H1 (cell line): ENCODE data around the gene CCBE1. TPM values are rescaled to one million over a fixed set of nuclear protein-coding genes. Genes with fewer than 3 reads are reported as not detected.

Source experiments
- CTCF ChIA-PET: fragments of 300-600 bp; sonication (Branson Sonifier 250); formaldehyde crosslinking; loops from one replicate; lab custom pipeline; 2021; ENCODE audit not compliant: partially characterized antibody; lab: Charles Lee
- POLR2A ChIA-PET: fragments of 300-600 bp; sonication (Branson Sonifier 250); formaldehyde crosslinking; loops from one replicate; lab custom pipeline; 2021; ENCODE audit warnings: inconsistent platforms; ENCODE audit not compliant: partially characterized antibody; lab: Charles Lee
- DNase-seq, 2 experiments: peaks; one replicate each; pipeline versions ENCODE4 v3.0.0 to v3.0.0-alpha.2; 2010 to 2022; ENCODE audit warnings: low spot score in 2 of 2, low read depth in 1 of 2, mixed read lengths in 1 of 2
- FAIRE-seq: peaks from 2 replicates; lab custom pipeline; 2011; peaks lifted over from hg19 to GRCh38; lab: Jason Lieb, UNC
- H2AFZ ChIP-seq: 2 replicates; pipeline ENCODE4 v1.8.1; 2012; ENCODE audit warnings: low read length, inconsistent platforms
- H2AK5ac ChIP-seq: 2 replicates; pipeline ENCODE4 v1.6.1; 2013; ENCODE audit warnings: low read depth, low read length
- H2BK120ac ChIP-seq: replicated peaks from 2 replicates; pipeline ENCODE3; 2013; ENCODE audit warnings: low read depth, low read length, inconsistent platforms
- H2BK12ac ChIP-seq: 2 replicates; pipeline ENCODE4 v1.6.1; 2013; ENCODE audit warnings: low read depth, low read length
- H2BK15ac ChIP-seq: 2 replicates; pipeline ENCODE4 v1.6.1; 2013; ENCODE audit warnings: low read length
- H2BK20ac ChIP-seq: 2 replicates; pipeline ENCODE4 v1.6.1; 2013; ENCODE audit warnings: low read length
- H2BK5ac ChIP-seq: 2 replicates; pipeline ENCODE4 v1.6.1; 2013; ENCODE audit warnings: low read depth, low read length
- H3K14ac ChIP-seq: 2 replicates; pipeline ENCODE4 v1.6.1; 2013; ENCODE audit warnings: inconsistent platforms; ENCODE audit not compliant: insufficient read length
- H3K18ac ChIP-seq: 2 replicates; pipeline ENCODE4 v1.6.1; 2013; ENCODE audit warnings: low read length; ENCODE audit errors: extremely low read depth
- H3K23ac ChIP-seq: 2 replicates; pipeline ENCODE4 v1.6.1; 2013; ENCODE audit warnings: inconsistent platforms; ENCODE audit not compliant: insufficient read length
- H3K23me2 ChIP-seq: 2 replicates; pipeline ENCODE4 v1.6.1; 2013; ENCODE audit warnings: low read depth, low read length
- H3K27ac ChIP-seq: 2 replicates; pipeline ENCODE4 v1.6.1; 2011; ENCODE audit warnings: low read depth, low read length, inconsistent platforms
- H3K27me3 ChIP-seq, 4 experiments: replicated peaks in 1 of 4; 1 replicate in 1 of 4; 2 replicates in 3 of 4; pipeline versions ENCODE4 v1.6.1 to v1.8.1; 2011 to 2013; ENCODE audit warnings: low read length in 3 of 4, mild to moderate bottlenecking in 3 of 4, inconsistent platforms in 2 of 4, mixed read lengths in 2 of 4, moderate library complexity in 1 of 4; ENCODE audit not compliant: control insufficient read depth in 3 of 4, insufficient read depth in 3 of 4; ENCODE audit errors: extremely low read depth in 1 of 4
- H3K36me3 ChIP-seq, 4 experiments: 2 replicates each; pipeline versions ENCODE4 v1.6.1 to v1.8.1; 2011 to 2013; ENCODE audit warnings: mild to moderate bottlenecking in 4 of 4, low read length in 3 of 4, moderate library complexity in 2 of 4, control low read depth in 1 of 4, inconsistent platforms in 1 of 4; ENCODE audit not compliant: insufficient read depth in 4 of 4, control insufficient read depth in 2 of 4
- H3K4ac ChIP-seq: replicated peaks from 2 replicates; pipeline ENCODE3; 2013; ENCODE audit warnings: low read length, low read depth, mixed read lengths, inconsistent platforms; ENCODE audit not compliant: insufficient read length
- H3K4me1 ChIP-seq, 4 experiments: replicated peaks in 1 of 4; 1 replicate in 1 of 4; 2 replicates in 3 of 4; pipeline versions ENCODE4 v1.6.1 to v1.8.1; 2011 to 2013; ENCODE audit warnings: low read length in 3 of 4, inconsistent platforms in 2 of 4, mixed read lengths in 1 of 4; ENCODE audit not compliant: insufficient read depth in 4 of 4, control insufficient read depth in 3 of 4
- H3K4me2 ChIP-seq, 2 experiments: 2 replicates each; pipeline versions ENCODE4 v1.6.1 to v1.8.1; 2011 to 2013; ENCODE audit warnings: low read depth in 2 of 2, low read length in 2 of 2, control low read depth in 1 of 2, inconsistent platforms in 1 of 2, mild to moderate bottlenecking in 1 of 2; ENCODE audit not compliant: insufficient read depth in 1 of 2
- H3K4me3 ChIP-seq, 4 experiments: fragments of 200-600, 300-600 bp in 1 of 4; sonication (generic), shearing (Covaris generic), sonication (Bioruptor Twin) in 1 of 4; 2 replicates each; pipeline versions ENCODE4 v1.5.1 to v1.8.1; 2011 to 2016; ENCODE audit warnings: low read length in 4 of 4, low read depth in 3 of 4, control low read depth in 2 of 4, inconsistent platforms in 2 of 4, mild to moderate bottlenecking in 2 of 4, mixed read lengths in 1 of 4, moderate library complexity in 1 of 4; ENCODE audit not compliant: insufficient read depth in 2 of 4; ENCODE audit errors: extremely low read depth in 1 of 4
- H3K56ac ChIP-seq: replicated peaks from 2 replicates; pipeline ENCODE3; 2013; ENCODE audit warnings: low read depth, mild to moderate bottlenecking, mixed read lengths, low read length, inconsistent platforms; ENCODE audit not compliant: insufficient read length
- H3K79me1 ChIP-seq: 2 replicates; pipeline ENCODE4 v1.6.1; 2013; ENCODE audit warnings: low read depth, low read length, control low read depth
- H3K79me2 ChIP-seq, 2 experiments: 2 replicates each; pipeline versions ENCODE4 v1.6.1 to v1.8.1; 2012 to 2013; ENCODE audit warnings: low read length in 2 of 2, mild to moderate bottlenecking in 2 of 2, inconsistent platforms in 1 of 2; ENCODE audit not compliant: insufficient read depth in 2 of 2, control insufficient read depth in 1 of 2
- H3K9ac ChIP-seq, 4 experiments: replicated peaks in 1 of 4; 1 replicate in 1 of 4; 2 replicates in 3 of 4; pipeline versions ENCODE4 v1.6.1 to v1.8.1; 2011 to 2013; ENCODE audit warnings: low read depth in 3 of 4, low read length in 3 of 4, control low read depth in 2 of 4, mild to moderate bottlenecking in 2 of 4, moderate library complexity in 2 of 4, inconsistent platforms in 1 of 4; ENCODE audit errors: extremely low read depth in 1 of 4
- H3K9me3 ChIP-seq, 2 experiments: 2 replicates each; pipeline versions ENCODE4 v1.6.1 to v1.8.1; 2012 to 2013; ENCODE audit warnings: mild to moderate bottlenecking in 2 of 2, moderate library complexity in 2 of 2, control low read depth in 1 of 2, inconsistent platforms in 1 of 2, low read depth in 1 of 2, low read length in 1 of 2, mixed read lengths in 1 of 2; ENCODE audit not compliant: insufficient read depth in 2 of 2
- H4K20me1 ChIP-seq, 2 experiments: replicated peaks in 1 of 2; 2 replicates each; pipeline versions ENCODE3 to v1.8.1; 2011 to 2013; ENCODE audit warnings: inconsistent platforms in 2 of 2, low read length in 2 of 2, mild to moderate bottlenecking in 1 of 2; ENCODE audit not compliant: insufficient read depth in 2 of 2, control insufficient read depth in 1 of 2
- H4K5ac ChIP-seq: 2 replicates; pipeline ENCODE4 v1.6.1; 2013; ENCODE audit warnings: low read length, low read depth, mixed read lengths, inconsistent platforms; ENCODE audit not compliant: insufficient read length
- H4K8ac ChIP-seq: 2 replicates; pipeline ENCODE4 v1.8.0; 2013; ENCODE audit warnings: mild to moderate bottlenecking, moderate library complexity, low read length, inconsistent platforms; ENCODE audit not compliant: insufficient read depth; ENCODE audit errors: extremely low read depth
- H4K91ac ChIP-seq: replicated peaks from 2 replicates; pipeline ENCODE3; 2013; ENCODE audit warnings: low read length, mixed read lengths, inconsistent platforms; ENCODE audit not compliant: insufficient read length
- CHD1 ChIP-seq: IDR thresholded peaks from 2 replicates; pipeline ENCODE4 v1.6.1; 2012; ENCODE audit warnings: low read depth, low read length, improper control_type of control experiment
- KDM5A ChIP-seq: fragments of 200-600 bp; IDR thresholded peaks from 2 replicates; pipeline ENCODE4 v1.7.1; 2012; ENCODE audit warnings: mild to moderate bottlenecking, low read length, inconsistent platforms, mixed read lengths
- NANOG ChIP-seq: IDR thresholded peaks from 2 replicates; pipeline ENCODE4 v1.6.1; 2011; ENCODE audit warnings: low read length, low read depth, mild to moderate bottlenecking, inconsistent platforms; ENCODE audit not compliant: insufficient read depth, poor library complexity, severe bottlenecking
- NRF1 ChIP-seq: IDR thresholded peaks from 2 replicates; pipeline ENCODE4 v1.6.1; 2011; ENCODE audit warnings: mild to moderate bottlenecking, low read depth, low read length, improper control_type of control experiment
- RAD21 ChIP-seq, 2 experiments: IDR thresholded peaks in 1 of 2; conservative IDR thresholded peaks in 1 of 2; 2 replicates each; pipeline ENCODE4 v1.6.1; 2011; ENCODE audit warnings: low read depth in 2 of 2, low read length in 2 of 2, improper control_type of control experiment in 1 of 2, inconsistent platforms in 1 of 2, mild to moderate bottlenecking in 1 of 2, moderate library complexity in 1 of 2
- RNF2 ChIP-seq: fragments of 200-900, 300-1000 bp; sonication (generic); IDR thresholded peaks from 2 replicates; pipeline ENCODE4 v1.7.1; 2016; ENCODE audit warnings: borderline replicate concordance, low read depth, mild to moderate bottlenecking, antibody characterized with exemption, low read length; ENCODE audit not compliant: poor library complexity, severe bottlenecking; ENCODE audit errors: missing control alignments
- SP4 ChIP-seq: IDR thresholded peaks from 2 replicates; pipeline ENCODE4 v1.6.1; 2012; ENCODE audit warnings: low read length, inconsistent platforms
- SRF ChIP-seq: IDR thresholded peaks from 2 replicates; pipeline ENCODE4 v1.6.1; 2011; ENCODE audit warnings: mild to moderate bottlenecking, low read depth, low read length, moderate library complexity
- TEAD4 ChIP-seq: IDR thresholded peaks from 2 replicates; pipeline ENCODE4 v1.6.1; 2012; ENCODE audit warnings: low read depth, low read length, inconsistent platforms, mixed read lengths
- YY1 ChIP-seq: IDR thresholded peaks from 2 replicates; pipeline ENCODE4 v1.6.1; 2011; ENCODE audit warnings: low read depth, mild to moderate bottlenecking, low read length
- ZNF274 ChIP-seq: IDR thresholded peaks from 2 replicates; pipeline ENCODE4 v1.7.0; 2012; ENCODE audit warnings: low read length, borderline replicate concordance; ENCODE audit errors: extremely low read depth
- polyA plus RNA-seq, 7 experiments: library from polyadenylated mRNA; depleted of rRNA in 3 of 7; stranded (reverse) in 5 of 7; unstranded in 2 of 7; fragments of >200 nt in 5 of 7; fragments of 200-250 nt in 2 of 7; gene quantifications; 1 replicate in 5 of 7; 2 replicates in 1 of 7; 4 replicates in 1 of 7; pipeline versions ENCODE4 v1.2.1 to v1.2.3, GENCODE V29; 2011 to 2013; ENCODE audit warnings: missing spikeins in 2 of 7, mixed read lengths in 2 of 7
- total RNA-seq: library from RNA; stranded (reverse); fragmentation: NEBNext Ultra II Directional; extraction: Animal tissue kit (Norgen Biotek cat#: 25700); gene quantifications from 2 replicates; pipeline ENCODE4 v1.2.1, GENCODE V29; 2021
- TF ChIP-seq, protein P1 (sequence below), 3 experiments: IDR thresholded peaks; 1 replicate in 2 of 3; 2 replicates in 1 of 3; pipeline versions ENCODE4 v1.5.1 to v1.6.1; 2011; ENCODE audit warnings: low read length in 3 of 3, mild to moderate bottlenecking in 3 of 3, inconsistent platforms in 2 of 3, low read depth in 1 of 3, moderate library complexity in 1 of 3; ENCODE audit not compliant: insufficient read depth in 1 of 3; ENCODE audit errors: control extremely low read depth in 1 of 3

CCBE1 gene
- total and polyA plus RNA-seq, 2 of the 8 experiments (the other 6 are each of a cell fraction or from before 2014, with no cell fraction given), result 2.1 to 2.6 TPM

DNA sequence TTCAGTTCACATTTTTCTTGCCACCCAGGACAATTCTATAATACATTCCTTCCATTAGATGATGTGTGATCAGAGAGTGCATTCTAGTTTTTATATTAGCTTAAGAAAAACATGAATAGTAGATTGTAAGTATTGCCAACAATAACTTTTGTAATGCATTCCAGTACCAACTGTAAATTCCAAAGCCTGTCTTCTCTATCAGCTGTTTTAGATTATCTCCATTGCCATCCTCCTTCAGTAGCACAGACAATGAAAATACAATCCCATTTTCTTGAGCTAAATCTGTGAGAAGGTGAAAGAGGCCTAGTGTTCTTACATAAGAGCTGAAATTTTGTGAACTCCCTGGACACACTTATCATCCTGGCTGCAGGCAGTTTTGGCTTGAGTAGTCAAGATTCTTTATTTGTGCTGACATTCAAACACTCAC, 103.9 kb downstream of the CCBE1 start:
- Histone ChIP-seq H3K27me3 (no peaks in the 10 kb centered on the region), H4K5ac (no peak overlapping the region), H4K20me1 (no peaks in the 10 kb centered on the region), H2BK5ac (no peak overlapping the region), H3K56ac (no peak overlapping the region), H2BK12ac (no peak overlapping the region), H3K23ac (no peak overlapping the region), H3K9me3 (no peaks in the 10 kb centered on the region), H3K9ac (no peak overlapping the region), H2AK5ac (no peak overlapping the region), H3K18ac (no peak overlapping the region), H3K4me2 (no peak overlapping the region), H3K36me3 (no peaks in the 10 kb centered on the region), H3K4me3 (no peak overlapping the region), H2BK15ac (no peak overlapping the region), H2BK20ac (no peak overlapping the region), H3K4me1 (no peaks in the 10 kb centered on the region), H4K8ac (no peak overlapping the region), H2AFZ (no peak overlapping the region), H3K4ac (no peak overlapping the region)
- CTCF ChIA-PET, result interaction anchor here (0.6 to 1.3 kb wide), 6 partner anchors 11 to 292 kb away, joined by 3 to 5 read pairs (median 3); no protein-coding TSS in a partner anchor
- no peak for FAIRE-seq
- TF ChIP-seq NANOG (no peak), NRF1 (no peak), KDM5A (no peak), TEAD4 (no peak), RNF2 (no peak), CHD1 (no peak), YY1 (no peak), SP4 (no peak), SRF (no peak), ZNF274 (no peak), RAD21 (IDR thresholded peaks at IDR 0.05 in 1 of 2, conservative IDR thresholded peaks at IDR 0.05 in 1 of 2; ENCODE audit: low read depth in 2 of 2, low read length in 2 of 2) (no peak)
- TF ChIP-seq, protein P1, sequence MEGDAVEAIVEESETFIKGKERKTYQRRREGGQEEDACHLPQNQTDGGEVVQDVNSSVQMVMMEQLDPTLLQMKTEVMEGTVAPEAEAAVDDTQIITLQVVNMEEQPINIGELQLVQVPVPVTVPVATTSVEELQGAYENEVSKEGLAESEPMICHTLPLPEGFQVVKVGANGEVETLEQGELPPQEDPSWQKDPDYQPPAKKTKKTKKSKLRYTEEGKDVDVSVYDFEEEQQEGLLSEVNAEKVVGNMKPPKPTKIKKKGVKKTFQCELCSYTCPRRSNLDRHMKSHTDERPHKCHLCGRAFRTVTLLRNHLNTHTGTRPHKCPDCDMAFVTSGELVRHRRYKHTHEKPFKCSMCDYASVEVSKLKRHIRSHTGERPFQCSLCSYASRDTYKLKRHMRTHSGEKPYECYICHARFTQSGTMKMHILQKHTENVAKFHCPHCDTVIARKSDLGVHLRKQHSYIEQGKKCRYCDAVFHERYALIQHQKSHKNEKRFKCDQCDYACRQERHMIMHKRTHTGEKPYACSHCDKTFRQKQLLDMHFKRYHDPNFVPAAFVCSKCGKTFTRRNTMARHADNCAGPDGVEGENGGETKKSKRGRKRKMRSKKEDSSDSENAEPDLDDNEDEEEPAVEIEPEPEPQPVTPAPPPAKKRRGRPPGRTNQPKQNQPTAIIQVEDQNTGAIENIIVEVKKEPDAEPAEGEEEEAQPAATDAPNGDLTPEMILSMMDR (IDR thresholded peaks at IDR 0.05; ENCODE audit: control extremely low read depth in 1 of 3, insufficient read depth in 1 of 3, low read depth in 1 of 3, low read length in 3 of 3), result no peak
- TF ChIP-seq, all 59 proteins: peak for 0
- H3K79me1 ChIP-seq, result no peaks in the 10 kb centered on the region
- POLR2A ChIA-PET, result no interaction called here
- DNase-seq, result no peak
- H3K27ac ChIP-seq, result no peak overlapping the region
- no peak overlapping the region for H2BK120ac ChIP-seq
- no peak overlapping the region for H4K91ac ChIP-seq
- H3K79me2 ChIP-seq, result no peaks in the 10 kb centered on the region
- H3K23me2 ChIP-seq, result no peaks in the 10 kb centered on the region
- no peak overlapping the region for H3K14ac ChIP-seq
